ENCODE results near the gene DIAPH2. TPM values are rescaled to one million over a fixed set of nuclear protein-coding genes. Genes with fewer than 3 reads are reported as not detected.
A peak's percentile ranks its signal among the peaks of the same experiment; 100 is the strongest.

Gene DIAPH2
- total RNA-seq, 4 donors from 2014 or later = 39.5 to 61.0 (median 56.5) TPM

- Histone ChIP-seq H3K36me3 (no peaks in the 10 kb centered on the region), H3K27me3 (no peaks in the 10 kb centered on the region), H3K27ac (peak overlapping the region; percentile 88 to 93 (median 92)), H3K9me3 (no peaks in the 10 kb centered on the region), H3K4me1 (peaks cover 0 to 5% (median 0%) of the 10 kb centered on the region in 4 donors), H3K4me3 (peak overlapping the region in 3 of 4 donors; percentile 58 to 86 (median 83))
- intact Hi-C loops (cut with DNase I; ENCODE audit: low total_unique reads) = no loop called here
- in situ Hi-C loops (cut with MboI; ENCODE audit: low pct_ligation_motif_present in 1 of 4, low pct_unique_long_range_greater_than_20kb in 1 of 4, low sequenced_read_pairs in 3 of 4) = no loop called here
- DNase-seq = no peak
- TF ChIP-seq, protein P1, sequence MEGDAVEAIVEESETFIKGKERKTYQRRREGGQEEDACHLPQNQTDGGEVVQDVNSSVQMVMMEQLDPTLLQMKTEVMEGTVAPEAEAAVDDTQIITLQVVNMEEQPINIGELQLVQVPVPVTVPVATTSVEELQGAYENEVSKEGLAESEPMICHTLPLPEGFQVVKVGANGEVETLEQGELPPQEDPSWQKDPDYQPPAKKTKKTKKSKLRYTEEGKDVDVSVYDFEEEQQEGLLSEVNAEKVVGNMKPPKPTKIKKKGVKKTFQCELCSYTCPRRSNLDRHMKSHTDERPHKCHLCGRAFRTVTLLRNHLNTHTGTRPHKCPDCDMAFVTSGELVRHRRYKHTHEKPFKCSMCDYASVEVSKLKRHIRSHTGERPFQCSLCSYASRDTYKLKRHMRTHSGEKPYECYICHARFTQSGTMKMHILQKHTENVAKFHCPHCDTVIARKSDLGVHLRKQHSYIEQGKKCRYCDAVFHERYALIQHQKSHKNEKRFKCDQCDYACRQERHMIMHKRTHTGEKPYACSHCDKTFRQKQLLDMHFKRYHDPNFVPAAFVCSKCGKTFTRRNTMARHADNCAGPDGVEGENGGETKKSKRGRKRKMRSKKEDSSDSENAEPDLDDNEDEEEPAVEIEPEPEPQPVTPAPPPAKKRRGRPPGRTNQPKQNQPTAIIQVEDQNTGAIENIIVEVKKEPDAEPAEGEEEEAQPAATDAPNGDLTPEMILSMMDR (IDR thresholded peaks at IDR 0.05) = no peak
- no peak for TF ChIP-seq POLR2A (IDR thresholded peaks at IDR 0.05)
- no peak for TF ChIP-seq EP300 (IDR thresholded peaks at IDR 0.05; ENCODE audit: low read depth)
- no peak for TF ChIP-seq POLR2AphosphoS5 (IDR thresholded peaks at IDR 0.05)
- 44% methylated on average over 8 of the region's 8 CpGs; no CpG with 5 or more reads in 1 of the 2 donors for WGBS, 2 donors (ENCODE audit: low coverage in 1 of 2)
Observed at GRCh38 chrX:96683997-96684338, 674 bp upstream of the DIAPH2 start.

DNA sequence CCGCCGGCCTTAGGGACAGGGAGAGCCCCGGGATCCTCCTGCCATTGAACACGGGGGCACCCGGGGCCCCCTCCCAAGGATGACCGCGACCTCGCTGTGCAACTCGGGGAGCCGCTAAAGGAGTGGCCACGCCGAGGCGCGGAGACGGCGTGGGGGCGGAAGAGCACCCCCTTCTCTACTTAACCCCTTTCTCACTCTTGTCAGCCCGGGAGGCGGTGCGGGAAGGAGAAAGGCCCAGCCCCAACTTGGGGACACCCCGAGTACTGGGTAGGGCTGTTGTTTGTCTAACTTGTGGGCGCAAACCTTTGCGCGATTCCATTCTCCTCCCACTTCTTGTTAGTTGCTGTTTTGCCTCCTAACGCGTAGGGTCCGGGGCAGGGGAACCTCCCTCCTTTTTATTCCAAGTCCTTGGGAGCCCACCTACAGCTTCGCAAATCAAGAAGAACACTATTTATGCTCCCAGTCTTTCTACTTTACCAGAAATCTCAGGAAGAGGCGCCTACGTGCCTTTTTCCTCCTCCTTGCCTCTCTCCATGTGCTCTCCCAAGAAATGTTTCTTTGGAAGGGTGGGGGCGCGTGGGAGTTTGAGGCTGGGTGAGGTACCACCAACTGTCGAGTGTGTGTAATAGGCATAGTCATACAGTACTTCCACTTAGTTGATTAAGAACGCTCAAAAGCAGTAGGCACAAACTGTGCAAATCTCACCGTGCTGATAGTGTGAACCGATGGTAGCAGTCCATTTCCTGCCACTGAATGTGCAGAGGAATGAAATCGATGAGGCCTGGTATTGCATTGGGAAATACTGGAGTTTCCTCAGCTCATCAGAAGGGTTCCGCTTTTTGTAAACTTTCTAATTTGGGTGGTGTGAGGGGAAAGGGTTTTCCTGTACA is 813 bp downstream of the DIAPH2 start:
- no peaks in the 10 kb centered on the region for H3K27me3 ChIP-seq
- in situ Hi-C loops (cut with MboI; ENCODE audit: low pct_ligation_motif_present in 1 of 4, low pct_unique_long_range_greater_than_20kb in 1 of 4, low sequenced_read_pairs in 3 of 4) (no loop called here), intact Hi-C loops (cut with DNase I; ENCODE audit: low total_unique reads) (no loop called here)
- H3K4me3 ChIP-seq = peak overlapping the region; percentile 58 to 86 (median 74)
- H3K36me3 ChIP-seq = no peaks in the 10 kb centered on the region
- 27% methylated on average over 38 of the region's 38 CpGs; no CpG with 5 or more reads in 1 of the 2 donors for WGBS, 2 donors (ENCODE audit: low coverage in 1 of 2)
- no peaks in the 10 kb centered on the region for H3K9me3 ChIP-seq
- TF ChIP-seq, protein P1 (IDR thresholded peaks at IDR 0.05) = no peak
- TF ChIP-seq POLR2A (IDR thresholded peaks at IDR 0.05) (no peak), EP300 (IDR thresholded peaks at IDR 0.05; ENCODE audit: low read depth) (no peak), POLR2AphosphoS5 (IDR thresholded peaks at IDR 0.05) (no peak)
- peak; percentile 45 for DNase-seq
- peaks cover 0 to 5% (median 0%) of the 10 kb centered on the region in 4 donors for H3K4me1 ChIP-seq
- H3K27ac ChIP-seq = peak overlapping the region; percentile 88 to 93 (median 92)

- Histone ChIP-seq H3K4me1 (peaks cover 0 to 10% (median 0%) of the 10 kb centered on the region in 4 donors), H3K9me3 (no peaks in the 10 kb centered on the region), H3K27me3 (no peaks in the 10 kb centered on the region), H3K36me3 (no peaks in the 10 kb centered on the region), H3K27ac (no peak overlapping the region), H3K4me3 (no peak overlapping the region)
- in situ Hi-C loops (cut with MboI; ENCODE audit: low pct_ligation_motif_present in 1 of 4, low pct_unique_long_range_greater_than_20kb in 1 of 4, low sequenced_read_pairs in 3 of 4) = no loop called here
- no peak for DNase-seq
- WGBS, 2 donors (ENCODE audit: low coverage in 1 of 2) = 87% methylated on average over 2 of the region's 2 CpGs; no CpG with 5 or more reads in 1 of the 2 donors
- TF ChIP-seq POLR2AphosphoS5 (IDR thresholded peaks at IDR 0.05) = no peak
- no peak for TF ChIP-seq EP300 (IDR thresholded peaks at IDR 0.05; ENCODE audit: low read depth)
- TF ChIP-seq, protein P1 (IDR thresholded peaks at IDR 0.05) = no peak
- TF ChIP-seq POLR2A (IDR thresholded peaks at IDR 0.05) = no peak
- intact Hi-C loops (cut with DNase I; ENCODE audit: low total_unique reads) = no loop called here
Observed at GRCh38 chrX:96687776-96688175, 3.1 kb downstream of the DIAPH2 start.

DNA sequence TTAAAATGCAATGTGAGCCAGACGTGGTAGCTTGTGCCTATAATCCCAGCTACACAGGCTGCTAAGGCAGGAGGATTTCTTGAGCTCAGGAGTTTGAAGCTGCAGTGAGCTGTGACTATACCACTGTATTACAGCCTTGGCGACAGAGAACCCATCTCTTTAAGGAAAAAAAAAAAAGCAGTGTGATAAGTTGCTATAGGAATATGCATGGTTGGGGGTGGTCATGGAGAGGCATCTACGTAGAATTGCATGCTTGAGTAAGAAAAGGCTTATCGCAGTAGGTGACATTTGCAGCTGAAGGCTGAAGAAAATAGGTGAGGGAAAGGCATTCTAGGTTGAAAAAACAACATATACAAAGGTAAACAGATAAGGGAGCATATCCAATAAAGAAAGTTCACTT is 4.1 kb downstream of the DIAPH2 start:
- in situ Hi-C loops (cut with MboI; ENCODE audit: low pct_ligation_motif_present in 1 of 4, low pct_unique_long_range_greater_than_20kb in 1 of 4, low sequenced_read_pairs in 3 of 4) = no loop called here
- no peak for DNase-seq
- 72 to 100% methylated on average over 1 to 4 of the region's 4 CpGs for WGBS, 2 donors (ENCODE audit: low coverage in 1 of 2)
- Histone ChIP-seq H3K4me1 (peaks cover 0 to 10% (median 0%) of the 10 kb centered on the region in 4 donors), H3K4me3 (no peak overlapping the region), H3K27me3 (no peaks in the 10 kb centered on the region), H3K9me3 (no peaks in the 10 kb centered on the region), H3K36me3 (no peaks in the 10 kb centered on the region), H3K27ac (no peak overlapping the region)
- intact Hi-C loops (cut with DNase I; ENCODE audit: low total_unique reads) = no loop called here
- TF ChIP-seq EP300 (IDR thresholded peaks at IDR 0.05; ENCODE audit: low read depth) (no peak), POLR2AphosphoS5 (IDR thresholded peaks at IDR 0.05) (no peak), POLR2A (IDR thresholded peaks at IDR 0.05) (no peak)
- TF ChIP-seq, protein P1 (IDR thresholded peaks at IDR 0.05) = no peak
